Cardiac septum (tissue), 1 donor: ENCODE data around the gene HNRNPUL1. TPM values are rescaled to one million over a fixed set of nuclear protein-coding genes. Genes with fewer than 3 reads are reported as not detected.

Source experiments
- DNase-seq: peaks from one replicate; pipeline ENCODE4 v3.0.0-alpha.2; 2020; ENCODE audit warnings: low spot score
- intact Hi-C: fragments of 100-400 bp; cut with DNase I; formaldehyde crosslinking; loops from one replicate; pipeline ENCODE4 v1.14.0; 2022
- total RNA-seq: library from RNA; stranded (reverse); fragmentation: NEBNext Ultra II Directional; extraction: Animal tissue kit (Norgen Biotek cat#: 25700); gene quantifications from one replicate; pipeline ENCODE4 v1.2.1, GENCODE V29; 2021
- donor health status: DM: no; HTN: no; CAD: no.

Gene HNRNPUL1
- total RNA-seq, 1 donor from 2014 or later: 109 TPM

DNA sequence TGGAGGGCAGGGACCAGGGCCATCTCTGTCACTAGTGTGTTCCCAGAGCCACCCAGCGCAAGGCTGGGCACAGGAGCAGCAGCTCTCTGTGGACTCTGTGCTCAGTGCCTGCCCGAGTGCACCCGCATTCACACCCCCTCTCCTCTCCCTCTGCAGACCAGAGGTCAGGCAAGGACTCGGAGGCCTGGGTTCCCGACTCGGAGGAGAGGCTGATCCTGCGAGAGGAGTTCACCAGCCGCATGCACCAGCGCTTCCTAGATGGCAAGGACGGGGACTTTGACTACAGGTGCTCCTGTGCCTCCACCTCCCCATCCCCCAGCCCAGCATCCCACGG, 56.0 kb downstream of the HNRNPUL1 start:
- no peak for DNase-seq
- intact Hi-C loops: no loop called here

DNA sequence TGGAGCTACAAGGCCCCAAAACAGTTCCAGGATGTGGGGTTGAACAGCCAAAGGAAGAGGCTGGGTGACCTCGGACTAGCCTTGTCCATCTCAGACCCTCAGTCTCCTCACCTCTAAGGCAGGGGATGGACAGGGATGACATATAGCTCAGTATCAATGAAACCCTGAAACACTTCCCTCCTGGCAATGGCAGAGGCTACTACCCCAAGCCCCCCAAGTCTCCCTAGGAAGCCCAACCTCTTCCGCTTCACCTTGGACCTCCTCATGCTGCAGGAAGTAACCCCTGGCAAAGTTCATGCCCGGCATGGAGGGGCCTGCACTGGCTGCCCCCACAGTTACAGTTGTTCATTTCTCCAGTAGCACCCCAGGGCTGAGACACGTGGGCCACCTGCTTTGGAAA, 56.4 kb downstream of the HNRNPUL1 start:
- intact Hi-C loops: no loop called here
- no peak for DNase-seq

- intact Hi-C loops: no loop called here
- DNase-seq: no peak
Measured at GRCh38 chr19:41321204-41321599, 57.0 kb downstream of the HNRNPUL1 start.

- intact Hi-C loops: no loop called here
- no peak for DNase-seq
Measured at GRCh38 chr19:41321600-41322270, 57.6 kb downstream of the HNRNPUL1 start.

- intact Hi-C loops: no loop called here
- DNase-seq: no peak
Measured at GRCh38 chr19:41322451-41322850, 58.3 kb downstream of the HNRNPUL1 start.

DNA sequence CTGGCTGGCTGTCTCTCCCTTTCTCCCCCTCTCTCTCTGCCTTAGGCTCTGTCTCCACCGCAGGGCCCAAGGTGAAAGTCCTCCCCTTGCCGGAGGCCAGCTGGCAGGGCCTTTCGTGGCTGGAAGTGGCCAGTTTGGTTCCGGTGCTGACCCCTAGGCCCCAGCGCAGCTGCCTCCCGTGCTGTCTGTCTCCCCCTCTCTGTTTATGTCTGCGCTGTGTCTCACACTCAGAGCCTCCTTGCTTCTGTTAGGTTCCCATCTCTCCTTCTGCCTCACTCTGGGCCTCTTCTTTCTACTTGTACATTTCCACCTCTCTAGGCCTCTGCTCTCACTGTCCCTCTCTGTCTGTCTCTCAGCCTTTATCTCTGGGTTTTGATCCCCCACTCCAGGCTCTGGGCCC, 58.9 kb downstream of the HNRNPUL1 start:
- intact Hi-C loops: no loop called here
- DNase-seq: no peak

DNA sequence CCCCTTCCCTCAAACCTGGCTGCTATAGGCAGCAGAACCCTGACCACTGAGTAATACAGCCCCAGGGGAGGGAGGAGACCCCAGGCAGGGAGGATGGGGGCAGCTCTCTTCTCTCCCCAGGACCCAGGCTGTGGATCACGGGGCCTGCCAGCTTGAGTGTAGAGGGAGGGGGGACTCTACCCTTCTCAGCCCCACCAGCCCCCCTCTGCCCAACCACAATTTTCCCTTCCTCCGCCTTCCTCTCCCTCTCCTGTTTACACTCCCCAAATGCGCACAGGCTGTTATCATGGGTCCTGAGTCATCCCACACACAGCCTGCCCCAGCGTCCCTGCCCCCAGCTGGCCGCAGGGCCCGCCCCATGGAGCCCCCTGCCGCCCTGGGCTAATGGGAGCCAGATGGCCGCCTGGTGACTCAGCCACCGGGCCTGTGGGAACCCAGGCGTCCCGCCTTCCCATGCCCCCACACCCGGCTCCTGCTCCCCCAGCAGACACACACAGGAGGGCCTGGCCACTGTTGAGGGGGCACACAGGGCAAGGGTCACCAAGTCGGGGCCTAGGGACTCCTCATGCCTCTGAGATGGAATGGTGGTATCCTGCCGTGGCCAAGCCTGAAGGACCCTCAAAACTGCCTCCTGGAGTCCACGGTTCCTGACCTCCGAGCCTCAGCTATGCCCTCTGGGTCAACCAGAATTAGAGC, 59.4 kb downstream of the HNRNPUL1 start:
- no peak for DNase-seq
- intact Hi-C loops: no loop called here

DNA sequence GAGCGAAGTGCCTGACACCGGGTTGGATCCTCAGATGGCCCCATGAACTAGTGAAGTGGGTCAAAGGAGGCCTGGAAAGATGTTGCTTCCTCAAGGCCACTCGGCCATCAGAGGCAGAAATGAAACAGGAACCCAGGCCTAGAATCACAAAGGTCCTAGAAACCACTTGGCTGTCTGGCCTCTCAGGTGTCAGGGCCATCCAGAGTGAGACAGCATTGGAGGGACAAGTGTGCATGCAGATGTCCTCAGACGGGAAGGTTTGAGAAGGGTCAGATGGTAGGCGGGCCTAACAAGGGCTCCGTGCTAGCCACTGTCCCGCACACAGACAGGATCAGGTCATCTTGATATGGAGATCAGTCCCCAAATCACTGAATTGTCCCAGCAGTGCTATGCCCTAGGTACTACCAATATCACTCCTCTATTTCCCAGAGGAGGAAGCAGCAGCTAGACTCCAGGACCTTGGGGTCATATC, 60.1 kb downstream of the HNRNPUL1 start:
- DNase-seq: no peak
- intact Hi-C loops: no loop called here

- intact Hi-C loops: loop anchor here (5.0 kb wide), 1 partner anchor 102 kb away; the partner anchor contains the start of gene B3GNT8
- peak; percentile 89 for DNase-seq
Measured at GRCh38 chr19:41324921-41325639, 60.9 kb downstream of the HNRNPUL1 start.

DNA sequence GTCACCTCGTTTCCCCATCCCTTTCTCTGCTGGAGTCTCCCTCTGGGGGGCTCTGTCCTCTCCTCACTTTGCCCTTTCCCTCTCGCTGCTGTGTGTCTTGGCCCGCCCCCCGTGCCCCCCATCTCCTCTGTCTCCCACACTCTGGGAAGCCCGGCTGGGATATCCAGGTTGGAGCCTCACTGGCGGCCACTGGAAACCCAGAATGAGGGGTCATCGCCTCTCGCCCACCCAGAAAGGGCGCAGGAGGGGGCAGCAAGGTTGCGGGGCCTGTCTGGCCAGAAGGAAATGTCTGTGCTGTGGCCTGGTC, 61.4 kb downstream of the HNRNPUL1 start:
- intact Hi-C loops: loop anchor here (5.0 kb wide), 1 partner anchor 102 kb away; the partner anchor contains the start of gene B3GNT8
- DNase-seq: no peak

DNA sequence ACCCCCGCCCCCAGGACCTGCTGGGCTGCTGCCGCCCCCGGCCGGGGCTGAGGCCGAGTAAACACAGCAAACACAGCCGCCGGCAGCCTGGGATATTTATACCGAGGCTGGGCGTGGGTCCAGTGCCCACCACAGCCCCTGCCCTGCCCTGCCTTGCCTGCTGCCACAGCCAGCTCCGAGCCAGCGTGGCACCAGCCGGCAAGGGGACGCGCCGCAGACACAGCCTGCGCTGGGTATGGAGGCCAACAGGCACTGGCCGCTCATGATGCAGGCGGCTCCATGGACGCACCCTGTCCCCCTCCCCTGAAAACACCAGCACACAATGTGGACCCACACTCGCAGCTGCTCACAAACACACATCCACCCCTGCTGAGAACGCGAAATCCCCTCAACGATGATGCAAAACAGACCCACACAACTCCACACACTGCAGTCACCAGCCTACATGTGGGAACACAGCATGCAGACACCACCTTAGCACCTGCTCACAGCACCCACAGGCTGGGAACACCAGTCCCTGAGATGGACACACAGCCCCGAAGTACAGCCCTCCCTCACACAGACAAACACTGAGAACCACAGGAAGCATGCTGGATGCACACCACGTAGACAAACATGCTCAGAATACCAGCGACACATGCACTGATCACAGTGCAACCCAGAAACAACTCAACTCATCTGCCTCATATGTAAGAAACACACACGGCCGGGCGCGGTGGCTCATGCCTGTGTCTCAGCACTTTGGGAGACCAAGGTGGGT, 62.0 kb downstream of the HNRNPUL1 start:
- intact Hi-C loops: loop anchor here (2.0 to 5.0 kb wide), 2 partner anchors 27 to 101 kb away; partner anchors contain the start of genes B3GNT8 and TGFB1
- DNase-seq: peak; percentile 76

DNA sequence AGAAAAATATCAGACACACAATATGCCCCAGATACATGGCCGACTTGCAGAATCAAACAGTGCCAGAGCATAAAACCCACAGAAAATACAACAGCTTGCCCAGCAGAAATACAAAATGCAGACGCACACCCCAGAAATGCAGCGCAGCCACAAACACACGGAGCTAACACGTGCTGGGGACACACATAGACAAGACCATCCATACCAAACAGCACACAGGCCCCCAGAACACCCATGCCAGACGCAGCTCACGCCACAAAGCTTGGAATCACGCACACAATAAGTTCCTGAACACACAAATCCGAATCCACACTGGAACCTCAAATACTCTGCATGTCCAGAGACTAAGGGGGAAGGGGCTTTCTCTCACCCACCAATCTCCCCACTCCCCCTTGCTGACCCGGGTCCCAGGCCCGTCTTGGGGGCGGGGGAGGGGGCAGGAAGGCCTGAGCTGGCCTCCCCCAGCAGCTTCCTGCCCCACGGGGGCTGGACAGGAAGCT, 63.0 kb downstream of the HNRNPUL1 start:
- intact Hi-C loops: loop anchor here (2.0 to 5.0 kb wide), 2 partner anchors 26 to 100 kb away; partner anchors contain the start of genes B3GNT8 and TGFB1
- no peak for DNase-seq

GRCh38 chr19:41327576-41328156, 63.5 kb downstream of the HNRNPUL1 start:
- intact Hi-C loops: loop anchor here (2.0 to 5.0 kb wide), 2 partner anchors 25 to 100 kb away; partner anchors contain the start of genes B3GNT8 and TGFB1
- peak; percentile 91 for DNase-seq

GRCh38 chr19:41328157-41328841, 64.1 kb downstream of the HNRNPUL1 start:
- intact Hi-C loops: loop anchor here (5.0 kb wide), 1 partner anchor 99 kb away; the partner anchor contains the start of gene B3GNT8
- DNase-seq: no peak

DNA sequence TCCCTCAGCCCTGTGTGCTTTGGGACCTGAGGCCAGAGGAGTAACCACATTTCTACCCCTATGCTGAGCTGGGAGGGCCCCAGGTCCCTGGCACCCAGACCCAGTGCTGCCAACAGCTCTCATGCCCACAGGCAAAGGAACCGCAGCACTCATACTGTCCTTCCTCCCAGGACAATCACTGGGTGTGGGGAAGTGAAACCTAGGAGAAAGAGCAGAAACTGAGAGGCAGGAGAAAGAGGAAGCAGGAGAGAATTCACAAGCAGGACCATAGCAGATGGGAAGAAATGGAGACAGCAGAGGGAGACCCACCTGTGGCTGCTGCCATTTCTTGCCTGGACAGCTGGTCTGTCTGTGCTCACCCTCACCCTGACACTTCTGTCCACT, 64.7 kb downstream of the HNRNPUL1 start:
- no peak for DNase-seq
- intact Hi-C loops: loop anchor here (5.0 kb wide), 1 partner anchor 98 kb away; the partner anchor contains the start of gene B3GNT8

DNA sequence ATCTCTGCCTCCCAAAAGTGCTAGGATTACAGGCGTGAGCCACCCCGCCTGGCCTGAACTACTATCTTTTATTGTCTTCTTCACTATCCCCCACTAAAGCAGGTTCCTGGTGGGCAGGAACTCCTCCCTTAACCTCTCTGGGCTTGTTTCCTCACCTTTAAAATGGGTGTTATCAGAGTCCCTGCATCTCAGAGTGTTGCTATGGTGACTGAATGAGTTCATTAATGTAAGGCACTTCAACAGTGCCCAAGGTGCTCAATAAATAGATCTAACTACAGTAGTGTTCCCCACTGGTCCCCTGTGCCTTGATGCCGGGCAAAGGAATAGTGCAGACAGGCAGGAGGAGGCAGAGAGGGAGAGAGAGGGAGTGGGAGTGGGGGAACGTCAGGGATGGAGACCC, 66.3 kb downstream of the HNRNPUL1 start:
- intact Hi-C loops: no loop called here

GRCh38 chr19:41330946-41331678, 66.9 kb downstream of the HNRNPUL1 start:
- DNase-seq: no peak
- intact Hi-C loops: no loop called here

More for the DNA sequence above, 66.3 kb downstream of the HNRNPUL1 start:
- no peak for DNase-seq

DNA sequence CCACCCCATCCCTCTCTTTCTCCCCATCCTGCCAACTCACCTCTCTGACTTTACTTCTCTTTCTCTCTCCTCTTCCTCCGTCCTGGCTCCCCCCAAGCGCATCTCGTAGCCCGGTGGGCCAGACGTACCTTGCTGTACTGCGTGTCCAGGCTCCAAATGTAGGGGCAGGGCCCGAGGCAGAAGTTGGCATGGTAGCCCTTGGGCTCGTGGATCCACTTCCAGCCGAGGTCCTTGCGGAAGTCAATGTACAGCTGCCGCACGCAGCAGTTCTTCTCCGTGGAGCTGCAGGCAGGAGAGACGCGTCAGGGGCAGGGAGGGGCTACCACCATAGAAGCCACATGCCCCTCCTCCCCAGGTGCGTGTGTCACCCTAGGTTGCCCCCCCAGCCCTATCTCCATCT, 67.8 kb downstream of the HNRNPUL1 start:
- intact Hi-C loops: no loop called here

More for the DNA sequence above, 67.8 kb downstream of the HNRNPUL1 start:
- no peak for DNase-seq
